Cardiac muscle cell (in vitro differentiated cells and primary cell): ENCODE results near the gene TAX1BP3. TPM values are rescaled to one million over a fixed set of nuclear protein-coding genes. Genes with fewer than 3 reads are reported as not detected.
"Not testable (repeated sequence)": the region's sequence is repeated elsewhere in the genome, so short reads cannot be mapped to it uniquely, and the experiment has no call there.

ENCODE experiments used
- DNase-seq, 2 donors: peaks; one replicate each; pipeline versions ENCODE4 v3.0.0 to v3.0.0-alpha.2; 2010 to 2017; ENCODE audit warnings: low read depth in 1 of 2, low spot score in 1 of 2
- H3K27ac ChIP-seq: fragments of 200-600 bp; sonication (generic); 2 replicates; pipeline ENCODE4 v1.5.1; 2016
- H3K27me3 ChIP-seq: fragments of 200-600 bp; sonication (generic); 2 replicates; pipeline ENCODE4 v1.6.0; 2016; ENCODE audit warnings: control low read depth
- H3K36me3 ChIP-seq: fragments of 200-600 bp; sonication (generic); 2 replicates; pipeline ENCODE4 v1.5.1; 2016; ENCODE audit warnings: control low read depth
- H3K4me1 ChIP-seq: fragments of 200-600 bp; sonication (generic); 2 replicates; pipeline ENCODE4 v1.8.1; 2017; ENCODE audit warnings: low read depth, mild to moderate bottlenecking, mixed run types
- H3K4me3 ChIP-seq: fragments of 200-600 bp; sonication (generic); 2 replicates; pipeline ENCODE4 v1.5.1; 2016; ENCODE audit warnings: mild to moderate bottlenecking
- H3K9me3 ChIP-seq: fragments of 200-600 bp; sonication (generic); 2 replicates; pipeline ENCODE4 v1.5.1; 2017; ENCODE audit warnings: low read depth, mild to moderate bottlenecking, control low read depth
- polyA plus RNA-seq: library from polyadenylated mRNA; unstranded; fragments of >200 nt; fragmentation: Nextera tagmentation; extraction: Ambion mirVana; gene quantifications from 2 replicates; pipeline ENCODE4 v1.2.1, GENCODE V29; 2016
- total RNA-seq: library from RNA; depleted of rRNA; stranded (reverse); fragments of >200 nt; gene quantifications from 2 replicates; pipeline ENCODE4 v1.2.3, GENCODE V29; 2016
- TF ChIP-seq, protein P1 (sequence below): IDR thresholded peaks from 2 replicates; pipeline ENCODE4 v1.5.1; 2012; ENCODE audit warnings: low read depth, mild to moderate bottlenecking, low read length

Gene TAX1BP3
- total and polyA plus RNA-seq, 2 experiments from 2014 or later: 141 to 286 TPM

- Histone ChIP-seq H3K27ac (no peak overlapping the region), H3K9me3 (no peaks in the 10 kb centered on the region), H3K4me1 (no peaks in the 10 kb centered on the region), H3K4me3 (no peak overlapping the region), H3K36me3 (no peaks in the 10 kb centered on the region), H3K27me3 (no peaks in the 10 kb centered on the region)
- DNase-seq: no peak
- TF ChIP-seq, protein P1, sequence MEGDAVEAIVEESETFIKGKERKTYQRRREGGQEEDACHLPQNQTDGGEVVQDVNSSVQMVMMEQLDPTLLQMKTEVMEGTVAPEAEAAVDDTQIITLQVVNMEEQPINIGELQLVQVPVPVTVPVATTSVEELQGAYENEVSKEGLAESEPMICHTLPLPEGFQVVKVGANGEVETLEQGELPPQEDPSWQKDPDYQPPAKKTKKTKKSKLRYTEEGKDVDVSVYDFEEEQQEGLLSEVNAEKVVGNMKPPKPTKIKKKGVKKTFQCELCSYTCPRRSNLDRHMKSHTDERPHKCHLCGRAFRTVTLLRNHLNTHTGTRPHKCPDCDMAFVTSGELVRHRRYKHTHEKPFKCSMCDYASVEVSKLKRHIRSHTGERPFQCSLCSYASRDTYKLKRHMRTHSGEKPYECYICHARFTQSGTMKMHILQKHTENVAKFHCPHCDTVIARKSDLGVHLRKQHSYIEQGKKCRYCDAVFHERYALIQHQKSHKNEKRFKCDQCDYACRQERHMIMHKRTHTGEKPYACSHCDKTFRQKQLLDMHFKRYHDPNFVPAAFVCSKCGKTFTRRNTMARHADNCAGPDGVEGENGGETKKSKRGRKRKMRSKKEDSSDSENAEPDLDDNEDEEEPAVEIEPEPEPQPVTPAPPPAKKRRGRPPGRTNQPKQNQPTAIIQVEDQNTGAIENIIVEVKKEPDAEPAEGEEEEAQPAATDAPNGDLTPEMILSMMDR: no peak
Observed at GRCh38 chr17:3704931-3705717, 36.7 kb upstream of the TAX1BP3 start.

DNA sequence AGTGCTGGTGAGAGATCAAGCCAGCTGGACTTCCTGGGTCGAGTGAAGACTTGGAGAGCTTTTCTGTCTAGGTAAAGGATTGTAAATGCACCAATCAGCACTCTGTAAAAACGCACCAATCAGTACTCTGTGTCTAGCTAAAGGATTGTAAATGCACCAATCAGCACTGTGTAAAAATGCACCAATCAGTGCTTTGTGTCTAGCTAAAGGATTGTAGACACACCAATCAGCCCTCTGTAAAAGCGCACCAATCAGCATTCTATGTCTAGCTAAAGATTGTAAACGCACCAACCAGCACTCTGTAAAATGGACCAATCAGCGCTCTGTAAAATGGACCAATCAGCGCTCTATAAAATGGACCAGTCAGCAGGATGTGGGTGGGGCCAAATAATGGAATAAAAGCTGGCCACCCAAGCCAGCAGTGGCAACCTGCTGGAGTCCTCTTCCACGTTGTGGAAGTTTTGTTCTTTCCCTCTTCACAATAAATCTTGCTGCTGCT lies 33.7 kb upstream of the TAX1BP3 start:
- H3K4me1 ChIP-seq, DNase-seq, H3K4me3 ChIP-seq, H3K36me3 ChIP-seq, H3K9me3 ChIP-seq, H3K27ac ChIP-seq: not testable (repeated sequence)
- H3K27me3 ChIP-seq: peaks cover 16% of the 10 kb centered on the region

GRCh38 chr17:3699951-3700350 lies 31.6 kb upstream of the TAX1BP3 start:
- H3K36me3 ChIP-seq: no peaks in the 10 kb centered on the region
- TF ChIP-seq, protein P1: no peak
- no peaks in the 10 kb centered on the region for H3K9me3 ChIP-seq
- peaks cover 38% of the 10 kb centered on the region for H3K27me3 ChIP-seq
- DNase-seq: no peak
- no peak overlapping the region for H3K4me3 ChIP-seq
- H3K4me1 ChIP-seq: peaks cover 8% of the 10 kb centered on the region
- H3K27ac ChIP-seq: no peak overlapping the region

- H3K9me3 ChIP-seq: no peaks in the 10 kb centered on the region
- H3K27ac ChIP-seq: no peak overlapping the region
- TF ChIP-seq, protein P1: no peak
- peaks cover 8% of the 10 kb centered on the region for H3K4me1 ChIP-seq
- H3K36me3 ChIP-seq: no peaks in the 10 kb centered on the region
- H3K27me3 ChIP-seq: peaks cover 51% of the 10 kb centered on the region
- H3K4me3 ChIP-seq: no peak overlapping the region
- DNase-seq: no peak
Observed at GRCh38 chr17:3698139-3698538, 29.8 kb upstream of the TAX1BP3 start.

GRCh38 chr17:3697103-3697476 lies 28.7 kb upstream of the TAX1BP3 start:
- TF ChIP-seq, protein P1: no peak
- H3K27ac ChIP-seq: no peak overlapping the region
- no peak for DNase-seq

GRCh38 chr17:3695723-3696411 lies 27.5 kb upstream of the TAX1BP3 start, which contains the start of gene P2RX5:
Gene P2RX5 (minus strand): TSS chr17:3696155. CDS start chr17:3696005, 150 bp downstream.
- Histone ChIP-seq H3K36me3 (no peaks in the 10 kb centered on the region), H3K27ac (no peak within 1 kb of the TSS), H3K4me3 (peak within 1 kb of the TSS; percentile 31), H3K4me1 (peaks cover 8% of the 10 kb centered on the region), H3K27me3 (peaks cover 51% of the 10 kb centered on the region), H3K9me3 (no peaks in the 10 kb centered on the region)
- TF ChIP-seq, protein P1: no peak
- DNase-seq: peak; percentile 13 to 61

More at GRCh38 chr17:3697103-3697476, 28.7 kb upstream of the TAX1BP3 start:
- no peaks in the 10 kb centered on the region for H3K9me3 ChIP-seq
- peaks cover 8% of the 10 kb centered on the region for H3K4me1 ChIP-seq
- no peak overlapping the region for H3K4me3 ChIP-seq
- H3K27me3 ChIP-seq: peaks cover 51% of the 10 kb centered on the region
- H3K36me3 ChIP-seq: no peaks in the 10 kb centered on the region
